WTC11 (cell line): ENCODE data around the gene GET4. TPM values are rescaled to one million over a fixed set of nuclear protein-coding genes. Genes with fewer than 3 reads are reported as not detected.

Source experiments
- ATAC-seq: fragments of 200-7000 bp; cut with Tn5 transposase; 2 replicates; pipeline ENCODE4 v1.10.0; 2021; ENCODE audit warnings: mild to moderate bottlenecking, moderate library complexity
- CTCF ChIA-PET: fragments of 300-600 bp; sonication (Branson Sonifier 250); formaldehyde crosslinking; loops from one replicate; lab custom pipeline; 2021; ENCODE audit warnings: antibody characterized with exemption; lab: Charles Lee
- POLR2A ChIA-PET: fragments of 350-600 bp; sonication (Branson Sonifier 250); formaldehyde crosslinking; loops from one replicate; lab custom pipeline; 2021; ENCODE audit warnings: antibody characterized with exemption; lab: Charles Lee
- DNase-seq: peaks from one replicate; pipeline ENCODE4 v3.0.0; 2021; ENCODE audit warnings: low spot score
- H3K27ac Mint-ChIP-seq: 2 replicates; pipeline ENCODE4 v1.8.0; 2021; ENCODE audit warnings: mixed read lengths
- H3K27me3 Mint-ChIP-seq: 2 replicates; pipeline ENCODE4 v1.8.0; 2021; ENCODE audit warnings: low read depth, mild to moderate bottlenecking, moderate library complexity, mixed read lengths
- H3K36me3 Mint-ChIP-seq: 2 replicates; pipeline ENCODE4 v1.8.0; 2021; ENCODE audit warnings: mixed read lengths
- H3K4me1 Mint-ChIP-seq: 2 replicates; pipeline ENCODE4 v1.8.0; 2022; ENCODE audit warnings: mixed read lengths
- H3K4me3 Mint-ChIP-seq: 2 replicates; pipeline ENCODE4 v1.8.0; 2021; ENCODE audit warnings: mild to moderate bottlenecking, moderate library complexity, mixed read lengths
- H3K9me3 Mint-ChIP-seq: 2 replicates; pipeline ENCODE4 v1.8.0; 2021; ENCODE audit warnings: mixed read lengths
- ATF1 ChIP-seq: sonication (generic); formaldehyde crosslinking; IDR thresholded peaks from 2 replicates; pipeline ENCODE4 v1.8.1; 2023; ENCODE audit warnings: mild to moderate bottlenecking, moderate library complexity, missing genetic modification reagents
- CBFB ChIP-seq: sonication (generic); formaldehyde crosslinking; IDR thresholded peaks from 2 replicates; pipeline ENCODE4 v1.8.1; 2022; ENCODE audit warnings: mild to moderate bottlenecking, low read depth, missing genetic modification reagents
- ELF4 ChIP-seq: sonication (generic); formaldehyde crosslinking; IDR thresholded peaks from 2 replicates; pipeline ENCODE4 v1.8.1; 2022; ENCODE audit warnings: low read depth, mild to moderate bottlenecking, moderate library complexity, missing genetic modification reagents
- ESRRA ChIP-seq: sonication (generic); formaldehyde crosslinking; IDR thresholded peaks from 2 replicates; pipeline ENCODE4 v1.8.1; 2022; ENCODE audit warnings: mild to moderate bottlenecking, missing genetic modification reagents, borderline replicate concordance
- GABPB1 ChIP-seq: sonication (generic); formaldehyde crosslinking; IDR thresholded peaks from 2 replicates; pipeline ENCODE4 v1.8.1; 2023; ENCODE audit warnings: mild to moderate bottlenecking, missing genetic modification reagents
- HMGA2 ChIP-seq: fragments of 250-450 bp; sonication (Bioruptor Pico); IDR thresholded peaks from 2 replicates; pipeline ENCODE4 v1.4.0; 2021; ENCODE audit warnings: mild to moderate bottlenecking, moderate library complexity
- KAT7 ChIP-seq: sonication (generic); formaldehyde crosslinking; IDR thresholded peaks from 2 replicates; pipeline ENCODE4 v1.8.1; 2023; ENCODE audit warnings: missing genetic modification reagents, mild to moderate bottlenecking, borderline replicate concordance
- MLX ChIP-seq: sonication (generic); formaldehyde crosslinking; IDR thresholded peaks from 2 replicates; pipeline ENCODE4 v1.8.1; 2023; ENCODE audit warnings: mild to moderate bottlenecking, missing genetic modification reagents, moderate library complexity
- MXD4 ChIP-seq: fragments of 250-450 bp; sonication (Bioruptor Pico); IDR thresholded peaks from 2 replicates; pipeline ENCODE4 v1.8.0; 2021; ENCODE audit warnings: mild to moderate bottlenecking, moderate library complexity, borderline replicate concordance
- NFE2L1 ChIP-seq: sonication (generic); formaldehyde crosslinking; IDR thresholded peaks from 2 replicates; pipeline ENCODE4 v1.8.1; 2023; ENCODE audit warnings: missing genetic modification reagents
- NFYB ChIP-seq: sonication (generic); formaldehyde crosslinking; conservative IDR thresholded peaks from 2 replicates; pipeline ENCODE4 v1.8.0; 2022; ENCODE audit warnings: low read depth, missing genetic modification reagents
- NR1H2 ChIP-seq: sonication (generic); formaldehyde crosslinking; IDR thresholded peaks from 2 replicates; pipeline ENCODE4 v1.9.0; 2021; ENCODE audit warnings: mild to moderate bottlenecking, moderate library complexity, missing genetic modification reagents
- NR3C1 ChIP-seq: sonication (generic); formaldehyde crosslinking; conservative IDR thresholded peaks from 2 replicates; pipeline ENCODE4 v1.8.1; 2023; ENCODE audit warnings: low read depth, mild to moderate bottlenecking, missing genetic modification reagents
- SMAD3 ChIP-seq: sonication (generic); formaldehyde crosslinking; IDR thresholded peaks from 2 replicates; pipeline ENCODE4 v1.8.0; 2022; ENCODE audit warnings: missing genetic modification reagents, mild to moderate bottlenecking, borderline replicate concordance
- SMAD4 ChIP-seq: sonication (generic); formaldehyde crosslinking; IDR thresholded peaks from 2 replicates; pipeline ENCODE4 v1.8.0; 2022; ENCODE audit warnings: mild to moderate bottlenecking, missing genetic modification reagents
- ZBTB21 ChIP-seq: sonication (generic); formaldehyde crosslinking; IDR thresholded peaks from 2 replicates; pipeline ENCODE4 v1.8.1; 2023; ENCODE audit warnings: mild to moderate bottlenecking, missing genetic modification reagents, borderline replicate concordance
- ZNF121 ChIP-seq: sonication (generic); formaldehyde crosslinking; IDR thresholded peaks from 2 replicates; pipeline ENCODE4 v1.8.0; 2023; ENCODE audit warnings: missing genetic modification reagents
- ZNF138 ChIP-seq: sonication (generic); formaldehyde crosslinking; conservative IDR thresholded peaks from 2 replicates; pipeline ENCODE4 v1.8.1; 2022; ENCODE audit warnings: mild to moderate bottlenecking, moderate library complexity, missing genetic modification reagents
- ZNF232 ChIP-seq: sonication (generic); formaldehyde crosslinking; IDR thresholded peaks from 2 replicates; pipeline ENCODE4 v1.8.0; 2022; ENCODE audit warnings: mild to moderate bottlenecking, missing genetic modification reagents
- ZNF416 ChIP-seq: fragments of 250-450 bp; sonication (Bioruptor Pico); IDR thresholded peaks from 2 replicates; pipeline ENCODE4 v1.9.0; 2021; ENCODE audit warnings: mild to moderate bottlenecking, inconsistent platforms
- ZNF423 ChIP-seq: fragments of 250-450 bp; sonication (Bioruptor Pico); IDR thresholded peaks from 2 replicates; pipeline ENCODE4 v2.1.2; 2022; ENCODE audit warnings: mild to moderate bottlenecking, moderate library complexity
- ZNF532 ChIP-seq: fragments of 250-450 bp; sonication (Bioruptor Pico); IDR thresholded peaks from 2 replicates; pipeline ENCODE4 v1.9.0; 2021; ENCODE audit warnings: mild to moderate bottlenecking, borderline replicate concordance
- total RNA-seq: library from RNA; stranded (reverse); gene quantifications from 3 replicates; pipeline ENCODE4 v1.2.3, GENCODE V29; 2021

Gene GET4
- total RNA-seq, 1 experiment from 2014 or later: 73.0 TPM

GRCh38 chr7:924541-925231, 48.3 kb downstream of the GET4 start:
- Mint-ChIP-seq H3K4me3 (no peak overlapping the region), H3K27me3 (no peaks in the 10 kb centered on the region; the same call in 1 of the 2 replicates), H3K9me3 (no peaks in the 10 kb centered on the region), H3K4me1 (no peaks in the 10 kb centered on the region), H3K36me3 (no peaks in the 10 kb centered on the region), H3K27ac (no peak overlapping the region)
- no peak for TF ChIP-seq MLX (CRISPR knock-in tag)
- no peak for TF ChIP-seq MXD4 (CRISPR knock-in tag)
- no peak for TF ChIP-seq ZNF416 (CRISPR knock-in tag)
- TF ChIP-seq SMAD4: no peak
- TF ChIP-seq NFYB (CRISPR knock-in tag): no peak
- TF ChIP-seq ZBTB21 (CRISPR knock-in tag): no peak
- no peak for TF ChIP-seq NR3C1 (CRISPR knock-in tag)
- no peak for TF ChIP-seq SMAD3 (CRISPR knock-in tag)
- TF ChIP-seq KAT7: no peak
- no peak for TF ChIP-seq NR1H2
- no peak for TF ChIP-seq ZNF232
- no peak for TF ChIP-seq CBFB (CRISPR knock-in tag)
- ChIA-PET CTCF (interaction anchor here (1.0 kb wide), 1 partner anchor 68 kb away, joined by 3 read pairs; no protein-coding TSS in a partner anchor), POLR2A (interaction anchor here (0.8 kb wide), 1 partner anchor 14 kb away, joined by 8 read pairs; no protein-coding TSS in a partner anchor)
- DNase-seq (peak; percentile 11), ATAC-seq (no peak)

- Mint-ChIP-seq H3K4me3 (no peak overlapping the region), H3K27me3 (peaks cover 3% of the 10 kb centered on the region; the same call in 1 of the 2 replicates), H3K27ac (no peak overlapping the region), H3K9me3 (no peaks in the 10 kb centered on the region), H3K36me3 (no peaks in the 10 kb centered on the region), H3K4me1 (no peaks in the 10 kb centered on the region)
- ChIA-PET POLR2A (no interaction called here), CTCF (interaction anchor here (1.0 kb wide), 1 partner anchor 67 kb away, joined by 3 read pairs; no protein-coding TSS in a partner anchor)
- DNase-seq (peak; percentile 9), ATAC-seq (no peak)
- TF ChIP-seq ZNF121 (CRISPR knock-in tag) (no peak), ZNF423 (CRISPR knock-in tag) (no peak), ZNF232 (no peak), MLX (CRISPR knock-in tag) (no peak)
These were observed 49.2 kb downstream of the GET4 start for GRCh38 chr7:925601-926000.

- DNase-seq (peak; percentile 9), ATAC-seq (no peak)
- ChIA-PET CTCF (no interaction called here), POLR2A (no interaction called here)
- Mint-ChIP-seq H3K36me3 (no peaks in the 10 kb centered on the region), H3K4me1 (no peaks in the 10 kb centered on the region), H3K4me3 (no peak overlapping the region), H3K27me3 (peaks cover 3% of the 10 kb centered on the region; the same call in 1 of the 2 replicates), H3K9me3 (no peaks in the 10 kb centered on the region), H3K27ac (no peak overlapping the region)
- TF ChIP-seq ZNF138 (CRISPR knock-in tag) (no peak), GABPB1 (CRISPR knock-in tag) (peak; percentile 37; the same call in 1 of the 2 replicates)
These were observed 50.0 kb downstream of the GET4 start for GRCh38 chr7:926061-927030.

GRCh38 chr7:927031-927671, 50.8 kb downstream of the GET4 start:
- POLR2A ChIA-PET: no interaction called here
- peak; percentile 10 for DNase-seq
- H3K4me3 Mint-ChIP-seq: no peak overlapping the region
- no peak for TF ChIP-seq ESRRA (CRISPR knock-in tag)
- TF ChIP-seq ZNF532 (CRISPR knock-in tag): no peak
- TF ChIP-seq NR3C1 (CRISPR knock-in tag): no peak
- no peak for TF ChIP-seq ELF4 (CRISPR knock-in tag)
- TF ChIP-seq HMGA2 (CRISPR knock-in tag): no peak
- no peak for TF ChIP-seq ATF1 (CRISPR knock-in tag)
- TF ChIP-seq NFE2L1 (CRISPR knock-in tag): no peak

More at GRCh38 chr7:927031-927671, 50.8 kb downstream of the GET4 start:
- peaks cover 3% of the 10 kb centered on the region; the same call in 1 of the 2 replicates for H3K27me3 Mint-ChIP-seq
- no peak for ATAC-seq
- CTCF ChIA-PET: no interaction called here
- H3K4me1 Mint-ChIP-seq: no peaks in the 10 kb centered on the region
- no peak overlapping the region for H3K27ac Mint-ChIP-seq
- H3K36me3 Mint-ChIP-seq: no peaks in the 10 kb centered on the region
- H3K9me3 Mint-ChIP-seq: no peaks in the 10 kb centered on the region
